Measurements from ENCODE around the gene GPR139.

DNA sequence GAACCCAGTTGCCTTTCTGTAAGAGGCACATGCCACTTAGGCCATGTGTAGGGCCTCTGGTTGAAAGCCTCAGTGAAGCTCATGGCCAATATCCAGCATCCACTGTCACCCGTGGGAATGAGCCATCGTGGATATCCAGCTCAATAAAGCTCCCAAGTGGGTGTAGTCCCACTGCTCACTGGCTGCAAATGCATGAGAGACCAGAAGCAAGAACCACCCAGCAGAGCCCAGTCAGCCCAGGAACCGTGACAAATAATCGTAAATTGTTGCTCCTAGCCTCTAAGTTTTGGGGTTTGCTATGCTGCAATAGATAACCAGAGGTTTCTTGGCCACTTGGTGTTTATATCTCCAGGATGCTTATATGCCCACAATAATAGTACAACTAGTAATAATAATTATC, 33.7 kb downstream of the GPR139 start:
- TF ChIP-seq EP300 (IDR thresholded peaks at IDR 0.05), result no peak
- TF ChIP-seq, protein P1, sequence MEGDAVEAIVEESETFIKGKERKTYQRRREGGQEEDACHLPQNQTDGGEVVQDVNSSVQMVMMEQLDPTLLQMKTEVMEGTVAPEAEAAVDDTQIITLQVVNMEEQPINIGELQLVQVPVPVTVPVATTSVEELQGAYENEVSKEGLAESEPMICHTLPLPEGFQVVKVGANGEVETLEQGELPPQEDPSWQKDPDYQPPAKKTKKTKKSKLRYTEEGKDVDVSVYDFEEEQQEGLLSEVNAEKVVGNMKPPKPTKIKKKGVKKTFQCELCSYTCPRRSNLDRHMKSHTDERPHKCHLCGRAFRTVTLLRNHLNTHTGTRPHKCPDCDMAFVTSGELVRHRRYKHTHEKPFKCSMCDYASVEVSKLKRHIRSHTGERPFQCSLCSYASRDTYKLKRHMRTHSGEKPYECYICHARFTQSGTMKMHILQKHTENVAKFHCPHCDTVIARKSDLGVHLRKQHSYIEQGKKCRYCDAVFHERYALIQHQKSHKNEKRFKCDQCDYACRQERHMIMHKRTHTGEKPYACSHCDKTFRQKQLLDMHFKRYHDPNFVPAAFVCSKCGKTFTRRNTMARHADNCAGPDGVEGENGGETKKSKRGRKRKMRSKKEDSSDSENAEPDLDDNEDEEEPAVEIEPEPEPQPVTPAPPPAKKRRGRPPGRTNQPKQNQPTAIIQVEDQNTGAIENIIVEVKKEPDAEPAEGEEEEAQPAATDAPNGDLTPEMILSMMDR (IDR thresholded peaks at IDR 0.05), result no peak
